ENCODE results near the gene SORL1.

Gene SORL1

DNA sequence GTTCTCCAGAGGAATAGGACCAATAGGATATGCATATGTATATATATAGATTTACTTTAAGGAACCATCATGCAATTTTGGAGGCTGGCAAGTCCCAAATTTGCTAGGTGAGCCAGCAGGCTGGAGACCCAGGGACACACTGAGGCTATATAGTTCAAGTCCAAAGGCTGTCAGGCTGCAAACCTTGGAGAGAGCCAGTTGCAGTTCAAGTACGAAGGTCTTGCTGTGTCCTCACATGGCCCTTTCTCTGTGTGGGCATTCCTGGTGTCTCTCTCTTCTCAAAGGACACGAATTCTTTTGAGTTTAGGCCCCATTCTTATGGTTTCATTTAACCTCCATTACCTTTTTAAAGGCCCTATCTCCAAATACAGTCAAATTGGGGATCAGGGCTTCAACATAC lies 135.1 kb downstream of the SORL1 start:
- no peak for DNase-seq (ENCODE audit: low read depth)

DNA sequence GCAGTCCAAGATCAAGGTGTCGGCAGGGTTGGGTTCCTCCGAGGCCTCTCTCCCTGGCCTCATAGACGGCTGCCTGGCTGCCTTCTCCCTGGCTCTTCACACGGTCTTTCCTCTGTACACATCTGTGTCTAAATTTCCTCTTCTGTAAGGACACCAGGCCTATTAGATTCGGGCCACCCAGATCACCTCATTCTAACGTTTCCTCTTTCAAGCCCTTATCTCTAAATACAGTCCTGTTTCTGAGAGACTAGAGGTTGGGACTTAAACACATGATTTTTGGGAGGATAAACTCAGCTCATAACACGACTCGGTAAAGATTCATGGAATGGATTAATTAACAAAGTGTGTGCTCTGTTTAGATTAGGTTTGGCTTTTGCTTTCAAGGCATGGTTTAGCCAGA lies 136.6 kb downstream of the SORL1 start:
- DNase-seq (ENCODE audit: low read depth), result no peak

DNA sequence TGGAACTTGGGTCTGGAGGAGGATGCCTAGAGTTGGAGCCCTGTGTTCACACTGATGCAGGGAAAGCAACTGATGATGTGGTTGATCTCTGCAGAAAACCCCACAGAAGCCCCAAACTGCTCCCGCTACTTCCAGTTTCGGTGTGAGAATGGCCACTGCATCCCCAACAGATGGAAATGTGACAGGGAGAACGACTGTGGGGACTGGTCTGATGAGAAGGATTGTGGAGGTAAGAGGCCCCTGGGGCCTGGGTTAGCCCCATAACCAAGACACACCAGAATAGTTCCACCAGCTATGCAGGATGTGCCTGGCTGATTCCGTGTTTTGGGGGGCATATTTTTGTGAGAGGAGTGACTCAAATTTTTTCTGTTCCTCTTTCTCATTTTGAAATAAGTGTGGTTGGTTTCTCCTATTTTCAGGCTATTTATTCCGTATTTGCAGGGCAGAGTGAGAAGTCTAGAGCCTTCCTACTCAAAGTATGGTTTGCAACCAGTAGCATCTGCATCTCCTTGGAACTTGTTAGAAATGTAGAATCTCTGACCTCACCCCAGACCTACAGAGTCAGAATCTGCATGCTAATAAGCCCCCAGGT lies 137.9 kb downstream of the SORL1 start:
- DNase-seq (ENCODE audit: low read depth), result no peak

DNA sequence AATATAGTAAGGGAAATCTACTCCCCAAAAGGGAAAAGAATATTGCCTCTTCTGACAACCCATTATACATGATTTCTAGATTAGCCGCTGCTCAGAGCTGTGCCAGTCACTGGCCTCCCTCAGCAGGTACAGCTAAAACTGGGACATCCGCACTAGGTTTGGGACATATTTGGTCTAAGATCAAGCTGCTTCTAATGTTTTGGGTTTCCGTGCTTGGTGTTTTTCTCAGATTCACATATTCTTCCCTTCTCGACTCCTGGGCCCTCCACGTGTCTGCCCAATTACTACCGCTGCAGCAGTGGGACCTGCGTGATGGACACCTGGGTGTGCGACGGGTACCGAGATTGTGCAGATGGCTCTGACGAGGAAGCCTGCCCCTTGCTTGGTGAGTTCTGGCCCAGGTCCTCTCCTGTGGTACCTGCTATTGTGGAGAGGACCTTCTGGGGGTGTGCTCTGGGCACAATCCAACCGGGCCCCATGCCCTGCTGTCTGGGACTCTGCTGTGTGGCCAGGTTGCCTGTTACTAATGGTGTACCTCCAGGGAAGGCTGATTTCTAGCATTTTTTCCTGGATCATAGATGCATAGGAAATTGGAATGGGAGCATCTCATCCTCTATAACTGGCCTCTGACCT lies 138.8 kb downstream of the SORL1 start:
- no peak for DNase-seq (ENCODE audit: low read depth)

DNA sequence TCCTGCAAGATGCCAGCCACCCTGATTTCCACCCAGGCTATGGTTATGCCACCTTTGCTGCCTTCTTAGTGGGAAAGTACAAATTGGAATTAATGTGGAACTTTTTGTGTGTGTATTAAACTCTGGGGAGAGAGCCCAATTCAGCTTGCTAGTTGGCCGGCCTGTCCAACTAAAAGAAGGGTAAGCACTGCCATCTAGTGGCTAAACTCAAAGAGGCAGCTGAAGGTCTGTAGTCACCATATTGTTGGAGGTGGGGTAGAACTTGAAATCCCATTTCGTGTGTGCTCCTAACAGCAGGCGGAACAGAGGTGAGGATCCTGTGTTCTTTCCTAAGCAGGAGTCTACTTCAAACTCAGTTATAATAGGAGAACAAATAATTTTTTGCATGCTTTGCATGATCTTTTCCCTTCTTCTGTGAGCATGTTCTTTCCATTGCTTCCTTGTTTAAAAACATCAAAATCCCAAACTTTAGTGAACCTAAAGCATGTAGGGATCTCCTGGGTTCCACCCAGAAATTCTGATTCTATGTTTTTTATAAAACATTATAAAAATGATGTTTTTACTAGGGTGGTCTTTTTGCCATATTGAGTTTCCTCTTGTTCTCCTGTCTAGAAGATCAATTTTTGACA lies 139.4 kb downstream of the SORL1 start:
- DNase-seq (ENCODE audit: low read depth), result peak; percentile 65

DNA sequence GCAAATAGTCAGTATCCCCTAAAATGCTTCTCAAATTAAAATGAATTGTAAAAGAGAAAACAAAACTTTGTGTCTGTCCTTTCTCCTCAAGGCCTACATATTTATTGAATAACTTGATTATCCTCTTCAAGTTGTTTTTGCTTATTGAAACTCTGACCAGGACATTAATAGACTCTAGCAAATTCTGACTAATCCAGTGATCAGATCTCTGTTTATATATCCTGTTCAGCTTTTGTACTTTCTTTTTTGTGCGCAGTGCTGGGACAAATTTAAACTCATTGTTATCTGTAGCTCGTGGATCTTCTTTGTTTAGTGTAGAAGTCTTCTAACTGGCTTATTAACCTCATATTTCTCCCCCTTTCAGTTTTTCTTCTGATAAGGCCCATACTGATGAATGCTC lies 140.6 kb downstream of the SORL1 start:
- DNase-seq (ENCODE audit: low read depth), result no peak

DNA sequence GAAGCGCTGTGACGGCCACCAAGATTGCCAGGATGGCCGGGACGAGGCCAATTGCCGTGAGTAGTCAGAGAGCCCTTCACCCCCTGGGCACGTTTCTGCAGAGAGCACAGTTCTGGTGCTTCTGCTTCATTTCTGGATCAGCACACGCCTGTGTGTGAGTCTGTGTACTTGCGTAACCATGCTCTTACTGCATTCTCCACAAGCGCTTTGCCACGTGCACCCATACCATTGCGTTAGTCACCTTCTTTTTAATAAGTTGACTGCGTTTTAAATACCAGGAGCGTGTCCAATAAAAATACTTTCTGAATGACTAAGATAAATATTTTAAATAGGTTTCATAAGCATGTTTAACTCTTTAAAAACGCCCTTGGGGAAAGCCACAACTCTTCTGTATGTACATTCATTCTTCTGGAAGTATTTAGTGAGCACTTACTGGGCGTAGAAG lies 143.6 kb downstream of the SORL1 start:
- DNase-seq (ENCODE audit: low read depth), result no peak

DNA sequence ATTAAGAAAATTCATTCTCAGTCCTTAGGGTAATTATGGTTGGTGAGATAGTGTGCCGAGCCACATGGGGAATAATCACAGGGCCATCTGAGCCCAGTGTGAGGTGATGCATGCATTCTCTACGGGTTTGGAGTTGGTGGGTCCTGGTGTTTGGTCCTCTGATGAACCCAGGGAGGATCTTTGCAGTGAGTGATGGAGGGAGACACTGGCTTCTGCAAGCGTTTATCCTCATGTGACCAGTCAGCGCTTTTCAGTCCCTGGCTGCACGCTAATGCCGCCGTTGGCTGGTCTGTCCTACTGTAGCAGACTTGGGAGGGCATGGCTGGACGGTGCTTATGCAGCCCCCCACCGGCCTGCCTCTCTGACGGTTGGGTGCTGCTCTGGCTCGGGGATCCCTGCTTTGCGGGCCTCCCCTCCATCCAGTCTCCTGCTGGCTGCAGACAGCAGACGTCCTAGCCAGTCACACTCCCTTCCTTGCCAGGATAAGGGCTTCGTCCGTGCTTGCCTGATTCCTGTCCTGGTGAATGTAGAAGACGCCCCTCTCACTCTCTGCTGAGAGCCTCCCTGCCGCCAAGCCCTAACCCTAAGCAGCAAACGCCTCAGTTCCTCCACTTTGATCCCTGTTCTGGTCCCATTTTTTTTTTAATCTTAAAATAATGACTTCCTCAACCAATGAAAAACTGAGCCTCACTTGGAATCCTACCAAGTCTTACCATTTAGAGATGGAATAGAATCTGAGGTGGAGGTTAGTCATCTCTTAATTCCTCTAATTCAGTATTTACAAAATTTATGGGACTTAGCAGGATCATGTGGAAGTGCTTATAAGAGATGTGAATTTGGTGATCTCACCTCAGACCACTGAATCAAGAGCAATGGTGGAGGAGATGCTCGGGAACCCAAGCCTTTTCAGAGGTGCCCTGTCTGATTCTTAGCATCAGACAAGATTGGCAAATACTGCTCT lies 144.4 kb downstream of the SORL1 start:
- no peak for DNase-seq (ENCODE audit: low read depth)

DNA sequence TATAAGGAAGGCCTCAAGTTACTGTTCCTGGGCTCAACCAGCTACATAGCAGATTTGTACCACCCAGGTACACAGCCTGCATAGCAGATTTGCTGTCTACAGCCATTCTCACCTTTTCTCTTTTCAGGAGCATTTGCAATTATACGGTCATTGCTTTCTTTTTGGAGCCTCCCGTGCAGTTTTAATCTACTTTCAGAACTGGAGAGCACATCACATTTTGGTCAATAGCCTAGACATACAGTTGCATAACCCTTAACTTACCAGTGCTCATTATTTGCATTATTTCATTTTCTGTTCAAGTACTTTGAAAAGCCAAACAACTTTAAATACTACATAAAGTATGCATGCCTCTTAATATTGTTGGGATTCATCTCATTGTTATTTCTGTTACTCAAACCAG lies 151.2 kb downstream of the SORL1 start:
- no peak for DNase-seq (ENCODE audit: low read depth)

DNA sequence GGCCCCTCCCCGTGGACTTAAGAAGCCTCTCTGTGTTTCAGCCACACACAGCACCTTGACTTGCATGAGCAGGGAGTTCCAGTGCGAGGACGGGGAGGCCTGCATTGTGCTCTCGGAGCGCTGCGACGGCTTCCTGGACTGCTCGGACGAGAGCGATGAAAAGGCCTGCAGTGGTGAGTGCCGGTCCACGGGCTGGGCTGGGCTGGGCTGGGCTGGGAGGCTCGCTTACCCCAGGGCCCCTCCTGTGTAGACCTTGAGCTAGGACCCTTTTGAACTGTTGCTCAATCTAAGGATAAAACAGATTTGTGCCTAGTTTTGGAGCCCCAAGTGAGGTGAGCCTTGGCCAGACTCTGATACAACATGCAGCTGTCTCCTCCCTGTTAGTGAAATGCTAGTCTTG lies 152.0 kb downstream of the SORL1 start:
- DNase-seq (ENCODE audit: low read depth), result no peak

DNA sequence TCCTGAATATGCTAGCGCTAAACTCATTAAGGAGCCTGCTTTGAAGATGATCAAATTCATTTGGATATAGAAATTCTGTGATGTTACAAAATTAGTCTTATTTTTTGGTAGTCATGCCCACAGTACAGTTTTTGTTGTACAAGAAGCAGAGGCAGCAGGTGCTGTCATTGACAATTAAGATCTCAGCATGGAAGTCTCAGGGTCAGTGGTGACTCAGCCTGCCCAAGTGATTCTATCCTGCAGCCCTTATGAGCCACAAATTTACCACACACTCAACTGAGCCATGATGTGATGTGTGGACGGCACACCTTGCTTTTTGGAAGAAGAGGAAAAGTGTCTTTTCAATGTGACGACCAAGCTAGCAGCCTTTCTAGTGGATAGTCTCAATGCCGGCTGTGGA lies 154.2 kb downstream of the SORL1 start:
- DNase-seq (ENCODE audit: low read depth), result no peak

DNA sequence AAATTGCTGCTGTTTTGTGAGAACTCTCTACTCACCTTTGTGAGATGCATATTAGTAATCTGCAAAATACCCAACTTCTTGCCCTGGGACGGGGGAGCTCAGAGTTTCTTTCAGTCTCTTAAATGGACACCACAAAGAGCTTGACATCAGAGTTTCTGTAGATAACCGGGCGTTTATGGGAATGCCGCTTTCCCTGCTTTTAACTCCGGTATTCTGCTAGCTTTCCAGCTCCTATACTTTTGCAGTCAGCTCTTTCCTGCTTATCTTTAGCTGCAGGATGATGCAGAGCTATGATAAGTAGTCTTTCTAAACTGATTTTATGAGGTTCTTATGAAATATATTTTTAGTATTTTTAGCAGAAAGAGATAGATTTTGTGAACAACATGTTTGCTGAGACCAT lies 155.2 kb downstream of the SORL1 start:
- DNase-seq (ENCODE audit: low read depth), result no peak

DNA sequence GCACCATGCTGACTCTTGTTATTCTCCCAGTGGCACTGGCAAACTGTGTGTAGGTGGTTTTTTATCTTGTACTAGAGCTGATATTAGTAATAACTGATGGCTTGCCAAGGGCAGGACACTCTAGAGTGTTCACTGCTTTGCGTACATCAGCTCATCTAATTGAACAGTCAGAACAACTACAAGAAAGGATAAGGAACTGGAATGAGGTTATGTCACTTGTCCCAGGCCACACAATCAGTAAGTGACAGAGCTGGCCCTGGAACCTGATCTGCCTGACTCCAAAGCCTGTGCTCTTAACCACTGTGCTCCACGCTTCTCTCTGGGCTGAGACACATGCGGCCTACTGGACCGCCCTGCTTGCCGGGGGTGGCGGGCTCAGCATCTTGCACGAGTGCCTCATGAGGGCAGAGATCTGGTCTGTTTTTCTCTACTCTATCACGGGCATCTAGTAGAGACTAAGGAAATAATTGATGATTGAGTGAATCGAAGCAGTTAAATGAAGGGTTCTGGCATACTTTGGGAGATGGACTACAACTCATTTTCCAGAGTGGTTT lies 156.5 kb downstream of the SORL1 start:
- DNase-seq (ENCODE audit: low read depth), result no peak

DNA sequence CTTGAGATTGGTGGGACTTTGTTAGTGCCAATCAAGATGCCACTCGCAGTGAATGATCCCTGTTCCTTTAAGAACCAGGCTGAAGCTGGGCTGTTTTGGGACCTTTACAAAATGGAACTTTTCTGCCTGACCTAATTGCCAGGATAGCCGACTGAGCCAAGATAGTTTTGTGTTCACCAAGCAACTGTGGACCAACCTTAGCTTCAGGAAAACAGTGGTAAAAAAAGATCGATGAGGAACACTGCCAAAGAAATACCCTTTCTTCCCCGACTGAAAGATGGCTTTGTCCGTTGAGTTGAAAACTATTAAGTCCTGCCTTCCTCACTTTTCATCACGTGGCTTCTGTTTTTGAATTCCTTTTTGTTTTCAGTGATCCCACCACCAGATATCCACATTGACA lies 158.6 kb downstream of the SORL1 start:
- DNase-seq (ENCODE audit: low read depth), result no peak

DNA sequence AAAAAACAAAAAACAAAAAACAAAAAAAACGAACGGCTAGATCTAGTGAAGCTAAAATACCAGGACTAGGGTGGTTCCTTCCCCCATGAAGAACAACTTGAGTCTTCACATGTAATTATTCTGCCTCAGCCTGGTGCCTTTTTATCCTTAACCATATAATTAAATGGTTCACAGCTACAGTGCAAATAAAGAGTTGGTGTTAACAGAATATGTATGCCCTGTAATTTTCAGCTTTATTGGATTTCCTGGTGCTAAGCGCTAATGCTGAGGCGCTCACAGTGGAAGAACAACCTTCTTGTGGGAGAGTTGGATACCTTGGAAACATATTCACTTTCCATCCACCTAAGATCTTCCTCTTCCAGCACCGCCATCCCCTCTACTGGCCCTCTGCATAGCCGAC lies 159.1 kb downstream of the SORL1 start:
- no peak for DNase-seq (ENCODE audit: low read depth)

DNA sequence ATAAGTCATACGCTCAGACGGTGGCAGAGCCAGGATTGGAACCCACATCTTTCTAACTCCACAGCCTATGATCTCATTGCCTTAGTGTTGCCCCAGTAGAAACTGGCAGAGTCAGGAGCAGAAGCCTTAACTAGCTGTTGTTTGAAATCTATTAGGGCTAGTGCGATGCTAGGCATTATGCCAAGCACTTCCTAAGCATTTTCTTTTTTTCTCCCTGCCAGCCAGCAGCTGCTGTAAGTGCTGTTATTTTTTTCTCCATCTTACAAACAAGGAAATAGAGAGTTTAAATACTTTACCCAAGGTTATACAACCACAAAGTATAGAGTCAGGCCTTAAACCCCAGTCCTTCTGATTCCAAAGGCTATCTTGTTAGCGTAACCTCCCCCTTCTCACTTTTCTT lies 161.6 kb downstream of the SORL1 start:
- no peak for DNase-seq (ENCODE audit: low read depth)

DNA sequence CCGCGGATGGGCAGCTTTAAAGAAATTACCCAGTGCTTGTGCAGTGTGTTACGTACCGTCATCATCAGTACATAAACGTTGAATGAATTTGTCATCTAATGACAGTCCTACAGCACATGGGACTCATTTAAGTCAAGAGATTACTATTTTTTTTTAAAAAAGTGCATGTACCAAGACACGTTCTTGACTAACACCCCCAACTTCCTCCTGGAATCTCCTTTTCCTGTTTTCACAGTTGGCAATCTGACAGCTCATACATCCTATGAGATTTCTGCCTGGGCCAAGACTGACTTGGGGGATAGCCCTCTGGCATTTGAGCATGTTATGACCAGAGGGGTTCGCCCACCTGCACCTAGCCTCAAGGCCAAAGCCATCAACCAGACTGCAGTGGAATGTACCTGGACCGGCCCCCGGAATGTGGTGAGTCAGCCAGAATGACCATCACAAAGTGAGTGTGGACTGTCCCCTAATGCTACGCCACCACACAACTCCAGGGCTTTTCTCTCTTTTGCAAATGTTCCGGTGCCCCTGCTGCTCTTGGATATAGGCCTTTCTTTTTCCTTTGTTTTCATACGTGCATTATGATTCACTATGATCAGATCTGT lies 162.6 kb downstream of the SORL1 start:
- DNase-seq (ENCODE audit: low read depth), result no peak

DNA sequence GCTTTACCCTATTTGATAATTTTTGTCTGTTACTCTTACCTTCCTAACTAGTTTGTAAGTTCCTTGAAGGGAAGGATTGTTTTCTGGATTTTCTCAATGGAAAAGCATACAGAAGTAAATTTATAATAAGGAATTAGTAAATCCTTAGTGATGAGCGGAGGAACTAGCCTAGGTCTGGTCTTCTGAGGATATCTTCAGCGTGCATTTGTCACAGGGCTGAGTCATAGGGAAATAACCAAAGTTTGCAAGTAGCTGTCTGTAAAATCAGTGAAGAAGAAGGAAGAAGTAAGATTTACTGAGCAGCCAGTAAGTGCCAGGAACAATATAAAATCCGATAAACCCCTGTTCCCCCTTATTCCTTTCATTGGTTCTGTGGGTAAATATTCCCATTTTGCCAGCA lies 163.4 kb downstream of the SORL1 start:
- DNase-seq (ENCODE audit: low read depth), result no peak

DNA sequence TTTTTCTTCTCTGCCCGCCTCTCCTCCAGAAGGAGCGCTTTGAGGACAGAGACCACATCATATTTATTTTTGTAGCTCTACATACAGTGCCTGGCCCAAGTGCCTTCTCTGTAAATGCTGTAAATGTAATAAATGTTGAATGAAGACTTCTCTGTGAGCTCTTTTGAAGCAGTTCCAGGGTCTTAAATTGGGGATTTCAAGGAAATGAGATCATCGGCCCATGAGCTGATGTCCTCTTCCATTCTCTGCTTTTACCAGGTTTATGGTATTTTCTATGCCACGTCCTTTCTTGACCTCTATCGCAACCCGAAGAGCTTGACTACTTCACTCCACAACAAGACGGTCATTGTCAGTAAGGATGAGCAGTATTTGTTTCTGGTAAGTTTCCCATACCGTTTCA lies 166.4 kb downstream of the SORL1 start:
- no peak for DNase-seq (ENCODE audit: low read depth)

DNA sequence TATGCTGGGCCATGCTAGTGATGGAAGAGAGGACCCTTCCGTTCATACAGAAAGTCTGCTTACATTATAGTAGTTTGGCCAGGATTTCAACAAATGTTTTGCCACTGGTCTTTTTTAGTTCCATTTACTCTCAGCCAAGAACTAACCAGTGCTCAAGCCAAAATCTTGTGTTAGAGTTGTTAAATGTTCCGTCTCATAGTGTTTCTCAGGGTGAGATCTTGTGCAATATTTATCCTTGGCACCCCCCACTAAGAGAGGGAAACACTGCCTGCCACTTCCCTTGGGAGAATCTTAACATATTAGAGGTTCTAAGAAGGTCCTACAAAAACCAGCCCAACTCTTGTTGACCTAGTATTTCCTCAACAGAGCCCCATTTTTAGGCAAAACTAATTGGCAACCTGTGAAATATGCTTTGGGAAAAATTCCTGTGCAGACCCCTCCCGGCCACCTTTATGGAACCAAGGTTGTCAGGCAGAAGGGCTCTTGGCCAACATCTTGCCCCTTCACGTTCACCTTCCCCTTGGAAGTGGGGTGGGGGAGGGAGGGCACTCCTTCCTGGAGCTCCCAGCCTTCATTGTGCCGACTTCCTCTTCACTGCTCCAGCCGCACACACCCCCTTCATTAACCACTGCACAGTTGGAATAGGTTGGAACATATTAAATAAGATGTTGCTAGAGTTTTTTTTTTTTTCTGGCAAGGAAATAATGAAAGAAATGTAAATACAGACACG lies 173.8 kb downstream of the SORL1 start:
- DNase-seq (ENCODE audit: low read depth), result no peak

DNA sequence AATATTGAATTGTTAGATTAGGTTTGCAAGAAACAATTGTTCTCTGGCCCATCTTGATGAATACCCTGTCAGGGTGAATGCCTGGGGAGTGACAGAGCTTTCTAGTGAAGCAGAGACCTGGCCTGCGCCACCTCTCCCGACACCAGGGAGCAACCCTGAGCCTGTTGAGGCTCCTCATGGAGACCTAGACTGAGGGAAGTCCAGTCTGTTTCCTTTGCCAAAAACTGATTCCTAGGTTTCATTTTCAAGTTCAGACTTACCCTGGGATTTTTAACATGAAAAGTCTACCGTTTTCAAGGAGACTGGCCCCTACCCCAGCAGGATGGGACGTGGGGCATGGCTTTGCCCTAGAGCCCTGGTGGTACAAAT lies 174.4 kb downstream of the SORL1 start:
- DNase-seq (ENCODE audit: low read depth), result no peak

Measured in stimulated activated CD4-positive, alpha-beta T cell treated with anti-CD3 and anti-CD28 coated beads, Interleukin-2, amount 100 ng/mL, for 4 hours (primary cell).